Measurements from ENCODE around the gene MYOCOS.

GRCh38 chr1:171606402-171606941 lies 15.6 kb upstream of the MYOCOS start:
- TF ChIP-seq CTCF (IDR thresholded peaks at IDR 0.05 in 8 of 11, conservative IDR thresholded peaks at IDR 0.05 in 3 of 11) (no peak), POLR2A (IDR thresholded peaks at IDR 0.05) (no peak), POLR2AphosphoS5 (IDR thresholded peaks at IDR 0.05) (no peak)

All from spleen (tissue), 7 donors.